GM21528 (cell line): ENCODE measurements around the gene ZNF692.
"Not testable (repeated sequence)": the region's sequence is repeated elsewhere in the genome, so short reads cannot be mapped to it uniquely, and the experiment has no call there.

Experiments used
- ATAC-seq: cut with Tn5 transposase; IDR thresholded peaks from one replicate; pipeline ENCODE4 v1.9.1; 2021; ENCODE audit warnings: mild to moderate bottlenecking, moderate library complexity; ENCODE audit not compliant: unreplicated experiment, low FRiP score

Gene ZNF692

DNA sequence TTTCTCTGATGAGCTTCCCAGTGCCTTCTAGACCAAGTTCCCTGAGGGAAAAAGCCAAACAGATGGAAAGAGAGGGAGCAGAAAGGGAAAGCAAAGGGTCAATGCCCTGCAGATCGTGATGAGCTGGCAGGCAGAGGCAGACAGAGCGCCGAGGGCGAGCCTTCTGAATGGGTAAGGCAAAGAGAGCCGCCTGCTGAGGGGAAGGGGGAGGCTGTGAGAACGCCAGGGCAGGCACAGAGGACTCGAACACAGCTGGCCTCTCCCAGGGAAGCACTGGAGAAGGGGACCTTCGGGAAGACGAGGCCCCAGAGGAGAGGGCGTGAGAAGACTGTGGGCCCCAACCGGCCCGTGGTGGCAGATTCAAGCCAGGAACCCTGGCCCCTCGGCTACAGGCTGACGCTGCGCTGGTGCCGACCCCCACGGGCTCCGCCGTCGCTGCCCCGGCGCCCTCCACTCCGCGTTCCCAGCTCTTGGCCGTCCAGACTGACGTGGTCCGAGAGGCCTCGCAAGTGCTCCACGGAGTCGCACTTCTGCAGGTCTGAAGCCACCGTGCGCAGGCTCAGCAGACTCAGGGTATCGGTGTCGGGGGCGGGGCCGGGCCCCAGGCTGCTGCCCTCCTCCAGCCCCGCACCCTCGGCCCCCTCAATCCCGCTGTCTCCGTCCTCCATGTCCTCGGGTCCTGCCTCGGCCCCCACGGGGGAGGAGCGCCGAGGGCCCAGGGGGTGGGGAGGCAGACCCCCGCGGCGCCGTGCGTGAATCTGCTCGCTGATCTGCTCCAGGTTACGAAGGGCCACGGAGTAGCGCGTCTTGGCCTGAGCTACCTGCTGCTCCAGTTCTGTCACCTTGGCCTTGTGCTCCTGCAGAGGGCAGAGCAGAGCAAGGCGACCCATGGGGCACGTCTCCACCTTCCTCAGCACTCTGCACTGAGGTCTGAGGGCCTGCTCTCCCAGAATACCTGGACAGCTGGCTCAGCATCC lies 47.1 kb downstream of the ZNF692 start:
- no peak for ATAC-seq

DNA sequence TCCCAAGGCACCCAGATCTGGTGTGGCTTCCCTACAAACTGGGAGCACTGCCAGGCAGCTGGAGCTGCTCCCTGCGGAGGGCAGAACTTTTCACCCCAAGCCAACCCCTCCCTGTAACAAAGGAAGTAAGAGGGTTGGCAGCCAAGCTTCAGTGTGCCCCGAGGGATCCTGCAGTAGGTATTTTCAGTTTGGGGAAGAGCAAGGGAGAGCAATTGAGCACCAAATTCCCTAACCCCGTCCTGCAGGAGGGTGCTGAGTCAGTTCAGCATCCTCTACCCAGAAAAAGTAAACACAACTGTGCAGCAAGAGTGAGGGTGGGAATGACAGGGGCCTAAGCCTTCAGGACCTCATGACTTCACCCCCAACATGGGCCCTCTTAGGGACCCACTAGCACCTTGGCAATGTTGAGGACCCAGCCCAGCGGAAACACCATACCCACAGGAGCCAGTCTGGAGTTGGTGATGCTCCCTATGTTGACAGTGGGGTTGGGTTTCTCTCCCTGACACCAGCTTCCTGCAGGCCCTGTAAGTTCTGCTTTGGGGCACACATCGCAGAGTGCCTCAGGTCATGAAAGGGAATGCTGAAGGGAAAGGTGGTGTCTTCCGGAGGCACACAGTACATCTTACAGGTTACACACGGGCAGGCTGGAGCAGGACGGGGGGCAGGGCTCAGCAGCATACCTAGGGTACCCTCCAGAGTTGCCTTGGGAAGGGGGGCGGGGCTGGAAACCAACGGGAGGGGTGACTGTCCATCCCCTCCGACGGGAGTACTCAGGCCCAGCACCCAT lies 48.0 kb downstream of the ZNF692 start:
- ATAC-seq, result no peak

DNA sequence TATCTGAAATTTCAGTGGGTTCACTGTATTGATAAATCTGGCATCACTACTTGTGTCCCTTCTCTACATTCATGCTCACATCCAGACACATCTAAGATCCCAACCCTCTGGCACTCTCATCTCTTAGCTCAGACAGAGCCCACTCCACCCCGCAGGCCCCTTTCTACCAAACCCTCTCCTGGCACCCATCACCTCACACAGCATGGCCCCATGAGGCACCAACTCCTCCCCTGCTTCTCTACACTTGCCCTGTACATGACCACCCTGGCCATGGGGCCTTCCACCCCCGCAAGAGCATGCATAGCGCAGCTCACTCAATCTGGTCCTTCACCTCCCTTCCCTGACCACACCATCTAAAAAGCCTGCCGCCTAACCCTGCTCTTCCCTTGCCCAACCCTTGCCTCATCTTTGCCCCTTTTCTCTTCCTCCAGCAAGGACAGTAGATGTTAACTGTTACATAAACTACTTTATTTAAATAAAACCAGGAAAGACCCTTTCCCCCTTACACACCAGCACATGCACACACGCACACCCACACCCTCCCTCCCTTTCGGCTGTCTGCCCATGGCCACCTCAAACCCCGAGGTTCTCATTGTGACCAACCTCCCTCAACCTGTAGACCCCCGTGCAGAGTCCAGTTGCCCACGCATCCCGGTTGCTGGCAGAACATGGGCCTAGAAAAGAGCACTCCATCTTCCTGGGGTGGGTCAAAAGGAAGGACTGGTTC lies 48.7 kb downstream of the ZNF692 start:
- ATAC-seq, result no peak

DNA sequence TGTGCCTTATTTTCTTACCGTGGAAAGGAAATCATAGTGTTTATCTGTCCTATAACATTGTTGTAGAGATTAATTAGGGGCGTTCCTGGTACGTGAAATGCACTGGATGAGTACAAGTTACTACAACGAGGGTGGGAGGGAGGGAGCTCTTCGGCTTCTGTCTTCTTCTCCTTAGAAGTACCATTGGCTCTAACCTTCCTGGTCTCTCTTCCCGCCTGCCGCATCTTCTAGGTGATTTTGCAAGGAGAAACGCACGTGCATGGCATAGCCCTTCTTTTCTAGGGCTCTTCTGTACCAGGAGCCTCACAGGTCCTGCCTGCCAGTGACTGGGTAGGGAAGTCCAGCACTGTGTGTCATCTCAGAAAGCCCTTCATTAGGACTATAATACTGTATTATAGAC lies 50.0 kb downstream of the ZNF692 start:
- ATAC-seq, result no peak

DNA sequence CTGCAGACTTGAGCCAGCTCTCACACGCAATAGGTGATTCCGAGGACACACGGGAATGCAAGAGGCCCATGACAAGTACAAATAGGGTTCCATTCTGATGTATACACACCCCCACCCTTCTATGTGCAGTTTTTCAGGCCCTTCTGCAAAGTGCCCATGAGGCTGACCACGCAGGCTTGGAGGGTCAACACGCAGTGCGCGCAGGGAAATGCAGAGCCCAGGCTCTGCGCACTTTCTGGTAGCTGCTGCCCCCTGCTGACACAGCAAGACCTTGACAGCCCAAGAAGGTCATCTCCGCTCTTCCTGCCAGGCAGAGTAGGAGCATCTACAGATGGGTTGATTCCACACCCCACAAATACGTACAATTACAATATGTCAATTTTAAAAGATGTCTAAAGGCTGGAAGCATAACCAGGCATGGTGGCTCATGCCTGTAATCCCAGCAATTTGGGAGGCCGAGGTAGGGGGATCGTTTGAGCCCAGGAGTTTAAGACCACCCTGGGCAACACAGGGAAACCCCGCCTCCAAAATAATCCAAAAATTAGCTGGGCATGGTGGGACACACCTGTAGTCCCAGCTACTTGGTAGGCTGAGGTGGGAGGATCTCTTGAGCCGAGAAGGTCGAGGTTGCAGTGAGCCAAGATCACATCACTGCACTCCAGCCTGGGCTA lies 51.7 kb downstream of the ZNF692 start:
- peak; percentile 43 for ATAC-seq

DNA sequence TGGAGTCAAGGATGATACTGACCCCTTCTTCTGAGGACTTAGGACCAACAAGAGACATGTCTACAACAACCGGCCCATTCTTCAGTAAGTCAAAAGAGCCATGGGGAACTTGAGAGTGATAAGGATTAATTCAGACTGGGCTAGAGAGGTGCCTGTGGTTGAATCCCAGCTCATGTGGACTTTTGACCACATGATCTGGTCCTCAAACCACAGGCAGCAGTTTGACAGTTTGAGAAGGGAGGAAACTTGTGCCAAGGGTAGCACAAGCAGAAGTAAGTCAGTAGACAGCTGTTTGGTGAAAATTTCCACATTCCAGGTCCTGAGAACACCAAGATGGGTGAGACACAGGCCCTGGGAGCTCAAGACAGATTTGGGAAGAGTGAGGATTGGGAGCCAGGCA lies 53.0 kb downstream of the ZNF692 start:
- ATAC-seq, result no peak

DNA sequence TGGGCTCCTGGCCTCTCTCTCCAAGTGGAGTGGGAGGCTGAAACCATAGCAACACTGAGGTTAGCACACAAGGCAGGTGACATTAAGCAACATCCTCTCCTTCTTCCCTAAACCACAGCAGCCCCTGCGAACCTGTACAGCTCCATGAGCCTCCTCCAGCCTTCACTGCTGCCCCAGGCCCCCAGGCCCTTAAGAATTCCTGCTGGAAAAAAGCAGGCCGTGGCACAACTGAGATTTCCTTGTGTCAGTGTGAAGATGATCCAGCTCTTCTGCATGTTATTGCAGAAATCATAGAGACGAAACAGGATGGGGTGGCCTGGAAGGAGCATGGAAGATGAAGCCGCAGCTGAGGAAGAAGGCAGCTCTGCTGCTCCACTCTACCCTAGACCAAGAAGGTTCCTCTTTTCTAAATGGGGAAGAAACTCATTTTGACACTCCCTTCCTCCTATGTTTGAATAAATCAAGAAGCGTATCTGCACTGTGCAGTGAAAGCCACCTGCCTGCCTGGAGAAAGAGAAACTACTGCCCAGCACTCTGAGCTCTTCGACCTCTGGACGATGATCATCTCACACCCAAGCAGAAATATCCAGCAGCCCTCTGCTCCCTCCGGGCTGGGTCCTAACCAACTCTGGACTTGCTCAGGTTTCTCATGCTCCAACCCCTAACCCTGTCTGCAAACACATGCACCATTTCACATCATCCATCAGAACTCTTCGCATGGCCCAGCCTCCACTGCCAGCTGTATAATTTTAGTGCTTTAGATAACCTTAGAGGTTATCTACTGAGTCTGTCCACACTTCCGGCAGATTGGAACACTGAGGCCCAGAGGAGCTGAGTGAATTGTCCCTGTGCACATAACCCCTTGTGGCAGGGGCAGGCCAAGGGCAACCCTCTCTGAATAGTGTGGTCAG lies 53.9 kb downstream of the ZNF692 start:
- ATAC-seq, result peak; percentile 92

DNA sequence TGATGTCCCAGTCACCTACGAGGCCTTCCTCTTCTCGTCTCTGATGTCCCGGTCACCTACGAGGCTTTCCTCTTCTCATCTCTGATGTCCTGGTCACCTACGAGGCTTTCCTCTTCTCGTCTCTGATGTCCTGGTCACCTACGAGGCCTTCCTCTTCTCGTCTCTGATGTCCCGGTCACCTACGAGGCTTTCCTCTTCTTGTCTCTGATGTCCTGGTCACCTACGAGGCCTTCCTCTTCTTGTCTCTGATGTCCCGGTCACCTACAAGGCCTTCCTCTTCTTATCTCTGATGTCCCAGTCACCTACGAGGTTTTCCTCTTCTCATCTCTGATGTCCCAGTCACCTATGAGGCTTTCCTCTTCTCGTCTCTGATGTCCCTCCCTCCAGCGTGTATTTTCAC lies 55.4 kb downstream of the ZNF692 start:
- ATAC-seq, result not testable (repeated sequence)

DNA sequence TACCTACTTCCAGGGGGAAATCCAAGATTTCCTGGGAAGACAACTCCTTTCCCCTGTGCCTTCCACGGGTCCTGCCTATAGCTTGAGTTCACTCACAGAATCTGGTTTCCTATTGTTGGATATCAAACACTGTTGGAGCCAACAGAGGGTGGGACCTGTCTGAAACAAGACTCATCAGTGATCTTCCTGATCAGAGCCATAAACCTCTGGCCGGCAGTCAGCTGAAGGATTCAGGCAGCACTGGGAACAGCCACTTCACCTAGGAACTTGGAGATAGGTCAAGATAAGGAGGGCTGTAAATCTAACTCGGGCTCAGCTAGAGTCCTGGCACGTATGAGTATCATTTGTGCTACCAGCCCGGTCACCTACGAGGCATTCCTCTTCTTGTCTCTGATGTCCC lies 56.4 kb downstream of the ZNF692 start:
- no peak for ATAC-seq

DNA sequence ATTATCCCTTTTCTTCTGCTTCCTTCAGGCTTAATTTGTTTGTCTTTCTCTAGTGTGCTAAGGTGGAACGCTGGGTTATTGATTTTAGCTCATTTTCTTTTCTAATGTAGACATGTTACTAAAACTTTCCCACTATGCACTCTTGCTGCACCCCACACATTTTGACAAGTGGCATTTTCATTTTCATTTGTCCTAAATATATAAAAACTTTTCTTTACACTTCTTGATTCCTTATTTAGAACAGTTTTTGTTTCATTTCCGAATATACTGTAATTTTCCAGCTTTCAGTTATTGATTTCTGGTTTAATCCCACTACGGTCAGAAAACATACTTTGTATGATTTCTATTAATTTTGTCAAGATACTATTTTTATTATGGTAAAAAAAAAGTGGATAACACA lies 58.4 kb downstream of the ZNF692 start:
- ATAC-seq, result no peak
